ENCODE data around the gene CACNA1G. TPM values are rescaled to one million over a fixed set of nuclear protein-coding genes. Genes with fewer than 3 reads are reported as not detected.

The CACNA1G gene
- total and polyA plus RNA-seq, 10 donors, result 0.02 to 1.3 (median 0.09) TPM; not detected in 1

- Histone ChIP-seq H3K27ac (no peak overlapping the region), H3K4me1 (peaks cover 0 to 18% (median 9%) of the 10 kb centered on the region in 6 donors), H3K9me3 (no peaks in the 10 kb centered on the region), H3K27me3 (replicated peaks in 1 of 7) (peaks cover 0 to 37% (median 0%) of the 10 kb centered on the region in 7 donors), H3K36me3 (no peaks in the 10 kb centered on the region), H3K4me3 (no peak overlapping the region)
- WGBS, 5 donors, result 62 to 83% (median 77%) methylated on average over 4 to 11 of the region's 11 CpGs
- no peak for DNase-seq
- TF ChIP-seq POLR2AphosphoS5 (IDR thresholded peaks at IDR 0.05) (no peak), CTCF (IDR thresholded peaks at IDR 0.05 in 8 of 11, conservative IDR thresholded peaks at IDR 0.05 in 3 of 11) (no peak), POLR2A (IDR thresholded peaks at IDR 0.05) (no peak)
- intact Hi-C loops (cut with DNase I; ENCODE audit: low total_unique reads), result no loop called here
Measured at GRCh38 chr17:50618941-50619340, 58.4 kb downstream of the CACNA1G start.

DNA sequence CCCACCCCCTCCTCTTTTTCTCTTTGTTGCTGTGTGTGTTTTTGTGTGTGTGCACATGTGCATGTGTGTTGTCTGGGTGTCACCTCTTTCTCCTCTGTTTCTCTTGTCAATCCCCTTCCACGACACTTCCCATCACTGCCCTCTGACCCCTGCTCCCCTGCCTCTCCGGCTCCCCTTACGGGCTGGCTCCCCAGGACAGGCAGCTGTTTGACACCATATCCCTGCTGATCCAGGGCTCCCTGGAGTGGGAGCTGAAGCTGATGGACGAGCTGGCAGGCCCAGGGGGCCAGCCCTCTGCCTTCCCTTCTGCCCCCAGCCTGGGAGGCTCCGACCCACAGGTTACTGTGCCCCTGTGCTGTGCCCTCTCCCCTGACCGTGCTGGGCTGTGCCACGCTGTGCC lies 59.0 kb downstream of the CACNA1G start:
- no peaks in the 10 kb centered on the region for H3K9me3 ChIP-seq
- H3K27me3 ChIP-seq (replicated peaks in 1 of 7), result peaks cover 0 to 39% (median 0%) of the 10 kb centered on the region in 7 donors
- H3K4me3 ChIP-seq, result no peak overlapping the region
- intact Hi-C loops (cut with DNase I; ENCODE audit: low total_unique reads), result no loop called here
- no peak for TF ChIP-seq POLR2AphosphoS5 (IDR thresholded peaks at IDR 0.05)
- TF ChIP-seq POLR2A (IDR thresholded peaks at IDR 0.05), result no peak
- no peak for TF ChIP-seq CTCF (IDR thresholded peaks at IDR 0.05 in 8 of 11, conservative IDR thresholded peaks at IDR 0.05 in 3 of 11)
- no peak overlapping the region for H3K27ac ChIP-seq
- no peaks in the 10 kb centered on the region for H3K36me3 ChIP-seq
- 77 to 90% (median 84%) methylated on average over 7 of the region's 7 CpGs for WGBS, 5 donors
- H3K4me1 ChIP-seq, result peaks cover 0 to 14% (median 6%) of the 10 kb centered on the region in 6 donors
- DNase-seq, result no peak

GRCh38 chr17:50620237-50620636 lies 59.7 kb downstream of the CACNA1G start:
- 49 to 61% (median 56%) methylated on average over 5 of the region's 5 CpGs for WGBS, 5 donors
- H3K4me3 ChIP-seq, result no peak overlapping the region
- H3K4me1 ChIP-seq, result peaks cover 0 to 14% (median 6%) of the 10 kb centered on the region in 6 donors
- TF ChIP-seq POLR2A (IDR thresholded peaks at IDR 0.05), result no peak
- TF ChIP-seq CTCF (IDR thresholded peaks at IDR 0.05 in 8 of 11, conservative IDR thresholded peaks at IDR 0.05 in 3 of 11), result no peak
- no peak for TF ChIP-seq POLR2AphosphoS5 (IDR thresholded peaks at IDR 0.05)
- no peak overlapping the region for H3K27ac ChIP-seq
- H3K9me3 ChIP-seq, result no peaks in the 10 kb centered on the region
- H3K27me3 ChIP-seq (replicated peaks in 1 of 7), result peaks cover 0 to 42% (median 0%) of the 10 kb centered on the region in 7 donors
- no peaks in the 10 kb centered on the region for H3K36me3 ChIP-seq
- DNase-seq, result no peak
- intact Hi-C loops (cut with DNase I; ENCODE audit: low total_unique reads), result loop anchor here (10.0 kb wide), 1 partner anchor 65 kb away; no protein-coding TSS in a partner anchor

- no peak overlapping the region for H3K27ac ChIP-seq
- 70 to 84% (median 72%) methylated on average over 16 to 17 of the region's 17 CpGs for WGBS, 5 donors
- intact Hi-C loops (cut with DNase I; ENCODE audit: low total_unique reads), result loop anchor here (10.0 kb wide), 1 partner anchor 66 kb away; no protein-coding TSS in a partner anchor
- H3K27me3 ChIP-seq (replicated peaks in 1 of 7), result peaks cover 0 to 45% (median 0%) of the 10 kb centered on the region in 7 donors
- TF ChIP-seq POLR2AphosphoS5 (IDR thresholded peaks at IDR 0.05) (no peak), CTCF (IDR thresholded peaks at IDR 0.05 in 8 of 11, conservative IDR thresholded peaks at IDR 0.05 in 3 of 11) (no peak), POLR2A (IDR thresholded peaks at IDR 0.05) (no peak)
- no peak for DNase-seq
- no peak overlapping the region for H3K4me3 ChIP-seq
- no peaks in the 10 kb centered on the region for H3K36me3 ChIP-seq
- H3K9me3 ChIP-seq, result no peaks in the 10 kb centered on the region
- H3K4me1 ChIP-seq, result peaks cover 0 to 17% (median 7%) of the 10 kb centered on the region in 6 donors
Measured at GRCh38 chr17:50620858-50621257, 60.3 kb downstream of the CACNA1G start.

Measured in spleen (tissue), 11 donors.